Stimulated activated CD8-positive, alpha-beta memory T cell treated with anti-CD3 and anti-CD28 coated beads, Interleukin-2, amount 100 ng/mL, for 1 hour (primary cell): ENCODE results near the gene DNM3.

Experiments
- DNase-seq, 2 donors: peaks; one replicate each; pipeline ENCODE4 v3.0.0-alpha.2; 2020; ENCODE audit warnings: low read depth in 2 of 2

DNM3 gene

GRCh38 chr1:171869097-171869496, 27.8 kb downstream of the DNM3 start:
- DNase-seq: no peak

- DNase-seq: no peak
Measured at GRCh38 chr1:171871848-171872247, 30.6 kb downstream of the DNM3 start.

- no peak for DNase-seq
Measured at GRCh38 chr1:171872430-171872829, 31.1 kb downstream of the DNM3 start.

GRCh38 chr1:171873664-171874063, 32.4 kb downstream of the DNM3 start:
- no peak for DNase-seq

GRCh38 chr1:171877701-171878100, 36.4 kb downstream of the DNM3 start:
- no peak for DNase-seq

- DNase-seq: no peak
Measured at GRCh38 chr1:171879556-171879955, 38.3 kb downstream of the DNM3 start.

GRCh38 chr1:171881442-171881841, 40.1 kb downstream of the DNM3 start:
- DNase-seq: no peak

- DNase-seq: no peak
Measured at GRCh38 chr1:171883849-171884248, 42.6 kb downstream of the DNM3 start.

- DNase-seq: no peak
Measured at GRCh38 chr1:171884475-171884874, 43.2 kb downstream of the DNM3 start.

- no peak for DNase-seq
Measured at GRCh38 chr1:171890131-171890530, 48.8 kb downstream of the DNM3 start.

GRCh38 chr1:171896936-171897703, 55.8 kb downstream of the DNM3 start:
- DNase-seq: no peak

GRCh38 chr1:171898941-171899340, 57.6 kb downstream of the DNM3 start:
- DNase-seq: no peak

GRCh38 chr1:171899838-171900237, 58.5 kb downstream of the DNM3 start:
- DNase-seq: no peak

- DNase-seq: no peak
Measured at GRCh38 chr1:171901245-171901644, 59.9 kb downstream of the DNM3 start.

- no peak for DNase-seq
Measured at GRCh38 chr1:171902527-171902926, 61.2 kb downstream of the DNM3 start.

- DNase-seq: no peak
Measured at GRCh38 chr1:171904778-171905450, 63.6 kb downstream of the DNM3 start.

- DNase-seq: no peak
Measured at GRCh38 chr1:171909711-171910110, 68.4 kb downstream of the DNM3 start.

- no peak for DNase-seq
Measured at GRCh38 chr1:171910786-171911185, 69.5 kb downstream of the DNM3 start.

GRCh38 chr1:171911506-171911905, 70.2 kb downstream of the DNM3 start:
- no peak for DNase-seq

GRCh38 chr1:171912509-171913175, 71.3 kb downstream of the DNM3 start:
- no peak for DNase-seq

GRCh38 chr1:171913385-171913784, 72.1 kb downstream of the DNM3 start:
- no peak for DNase-seq

- DNase-seq: no peak
Measured at GRCh38 chr1:171916315-171916771, 75.0 kb downstream of the DNM3 start.

- DNase-seq: no peak
Measured at GRCh38 chr1:171917331-171917730, 76.0 kb downstream of the DNM3 start.
